Ovary (tissue), 9 donors: Measurements from ENCODE around the gene CACYBP. TPM values are rescaled to one million over a fixed set of nuclear protein-coding genes. Genes with fewer than 3 reads are reported as not detected.
A peak's percentile ranks its signal among the peaks of the same experiment; 100 is the strongest.

Experiments used
- DNase-seq, 5 donors: peaks; one replicate each; pipeline ENCODE4 v3.0.0-alpha.2; 2019 to 2020
- H3K27ac ChIP-seq, 2 donors: fragments of 200-600 bp; one replicate each; pipeline versions ENCODE4 v1.5.1 to v1.8.0; 2019 to 2022
- H3K27me3 ChIP-seq: fragments of 200-600 bp; one replicate; pipeline ENCODE4 v1.8.0; 2022
- H3K36me3 ChIP-seq: fragments of 200-600 bp; sonication (generic); one replicate; pipeline ENCODE4 v1.5.1; 2019
- H3K4me1 ChIP-seq: one replicate; pipeline ENCODE4 v1.8.1; 2013; ENCODE audit warnings: mild to moderate bottlenecking, moderate library complexity; ENCODE audit not compliant: insufficient read depth
- H3K4me3 ChIP-seq: fragments of 200-600 bp; sonication (generic); one replicate; pipeline ENCODE4 v1.5.1; 2017
- H3K9me3 ChIP-seq, 2 donors: fragments of 200-600 bp in 1 of 2; sonication (generic) in 1 of 2; one replicate each; pipeline versions ENCODE4 v1.5.1 to v1.8.1; 2013 to 2019; ENCODE audit warnings: mild to moderate bottlenecking in 1 of 2, moderate library complexity in 1 of 2
- CTCF ChIP-seq, 3 donors: fragments of 450-650 bp in 2 of 3; fragments of 200-600 bp in 1 of 3; IDR thresholded peaks; one replicate each; pipeline versions ENCODE4 v1.5.1 to v1.8.0; 2016 to 2022; ENCODE audit warnings: antibody characterized with exemption in 3 of 3, mild to moderate bottlenecking in 1 of 3
- EP300 ChIP-seq: sonication (generic); formaldehyde crosslinking; IDR thresholded peaks from one replicate; pipeline ENCODE4 v1.6.1; 2017; ENCODE audit warnings: antibody characterized with exemption
- POLR2A ChIP-seq: fragments of 450-650 bp; IDR thresholded peaks from one replicate; pipeline ENCODE4 v1.6.1; 2017; ENCODE audit warnings: antibody characterized with exemption, mild to moderate bottlenecking, moderate library complexity
- WGBS, 3 donors: extraction: QIAGEN DNeasy Blood & Tissue Kit in 1 of 3; methylation state at CpG; one replicate each; pipeline versions ENCODE4 v1.1.5 to v1.1.7; 2013 to 2017; 5-methylcytosine and 5-hydroxymethylcytosine counted together
- intact Hi-C, 4 donors: fragments of 100-400 bp; cut with DNase I; formaldehyde crosslinking; loops; one replicate each; pipeline versions ENCODE4 v1.11.0 to v1.15.1; 2022 to 2023
- polyA plus RNA-seq, 2 donors: library from polyadenylated mRNA; stranded (reverse); fragments of 200-250 nt in 1 of 2; fragments of 350-450 nt in 1 of 2; fragmentation: Illumina TruSeq in 1 of 2; extraction: RNeasy Lipid Tissue Mini Kit (QIAGEN cat#74804) in 1 of 2; gene quantifications; one replicate each; pipeline ENCODE4 v1.2.3, GENCODE V29; 2013 to 2014
- total RNA-seq, 7 donors: library from RNA; depleted of rRNA in 2 of 7; stranded (reverse); fragments of >200 nt in 2 of 7; fragmentation: NEBNext Ultra II Directional in 3 of 7; extraction: Animal tissue kit (Norgen Biotek cat#: 25700) in 3 of 7; gene quantifications; one replicate each; pipeline versions ENCODE4 v1.1.0 to v1.2.4, GENCODE V29; 2016 to 2023
- donor health status: DM: no; HTN: no; CAD: no; lungs with moderate emphysema.
- donor health status: DM: no; HTN: no; CAD: no.
- donor health status: Bipolar disorder and iron deficiency.
- donor health status: DM: yes; HTN: yes; CAD: no.
- donor health status: DM: no; HTN: no; CAD: no.
- donor health status: DM: yes; HTN: yes; CAD: no.

Gene CACYBP
- total and polyA plus RNA-seq, 9 donors, result 58.4 to 171 (median 75.0) TPM

DNA sequence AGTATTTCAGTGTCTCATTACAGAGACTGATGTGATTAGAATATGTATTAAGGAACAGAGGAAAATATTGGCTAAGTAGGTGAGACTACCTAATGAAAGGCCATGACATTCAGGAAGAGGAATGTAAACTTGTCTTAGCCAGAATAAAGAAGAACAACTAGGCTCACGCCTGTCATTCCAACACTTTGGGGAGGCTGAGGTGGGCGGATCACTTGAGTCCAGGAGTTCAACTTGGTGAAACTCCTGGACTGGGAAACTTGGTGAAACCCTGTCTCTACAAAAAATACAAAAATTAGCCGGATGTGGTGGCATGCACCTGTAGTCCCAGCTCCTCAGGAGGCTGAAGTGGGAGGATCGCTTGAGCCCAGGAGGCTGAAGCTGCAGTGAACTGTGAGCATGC is 14.8 kb upstream of the CACYBP start:
- WGBS, 3 donors, result 90 to 97% (median 94%) methylated on average over 4 of the region's 4 CpGs
- no peaks in the 10 kb centered on the region for H3K9me3 ChIP-seq
- TF ChIP-seq CTCF (IDR thresholded peaks at IDR 0.05) (no peak), POLR2A (no peak), EP300 (no peak)
- DNase-seq, result no peak
- no peak overlapping the region for H3K27ac ChIP-seq
- H3K27me3 ChIP-seq, result no peaks in the 10 kb centered on the region
- H3K36me3 ChIP-seq, result no peaks in the 10 kb centered on the region
- peaks cover 2% of the 10 kb centered on the region for H3K4me1 ChIP-seq
- intact Hi-C loops, result loop anchor here in 3 of 4 donors (5.0 to 10.0 kb wide), 2 partner anchors 210 to 218 kb away; no protein-coding TSS in a partner anchor
- no peak overlapping the region for H3K4me3 ChIP-seq

DNA sequence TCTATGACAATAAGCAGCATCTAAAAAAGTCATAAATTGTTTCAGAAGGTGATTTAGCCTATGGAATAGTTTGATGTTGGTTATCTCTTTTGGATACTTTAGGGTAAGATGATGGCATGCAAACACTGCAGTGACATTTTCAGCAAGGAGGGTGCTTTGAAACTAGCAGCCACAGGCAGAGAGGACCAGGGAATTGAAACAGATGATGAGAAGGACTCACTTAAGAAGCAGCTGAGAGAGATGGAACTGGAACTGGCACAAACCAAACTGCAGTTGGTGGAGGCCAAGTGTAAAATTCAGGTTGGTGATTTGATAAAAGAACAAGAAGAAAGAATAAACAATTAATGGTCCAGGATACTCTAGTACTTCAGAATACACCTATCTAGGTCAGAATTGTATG is 11.2 kb upstream of the CACYBP start:
- Histone ChIP-seq H3K27me3 (no peaks in the 10 kb centered on the region), H3K4me3 (no peak overlapping the region), H3K4me1 (peaks cover 2% of the 10 kb centered on the region), H3K27ac (no peak overlapping the region), H3K9me3 (no peaks in the 10 kb centered on the region), H3K36me3 (no peaks in the 10 kb centered on the region)
- DNase-seq, result no peak
- intact Hi-C loops, result loop anchor here in 2 of 4 donors (10.0 kb wide), 1 partner anchor 214 kb away; no protein-coding TSS in a partner anchor
- TF ChIP-seq CTCF (IDR thresholded peaks at IDR 0.05) (no peak), POLR2A (no peak), EP300 (no peak)

DNA sequence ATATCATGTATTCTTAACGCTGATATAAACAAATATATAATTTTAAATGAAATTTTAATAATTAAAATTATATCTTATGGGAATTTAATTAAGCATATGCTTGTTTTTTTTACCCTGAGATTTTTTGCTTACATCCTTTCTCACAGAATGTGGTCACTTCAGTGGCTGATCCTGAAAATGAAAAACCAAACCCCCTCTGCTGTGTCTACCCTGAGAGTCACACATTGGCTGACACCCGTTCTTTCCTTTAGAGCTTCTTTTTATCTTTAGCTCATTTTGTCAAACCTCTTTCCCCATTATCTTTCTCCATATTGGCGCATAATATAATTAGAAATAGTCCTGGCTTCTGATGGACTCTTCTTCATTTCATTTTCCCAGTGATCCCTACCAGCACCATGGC is 10.8 kb upstream of the CACYBP start:
- H3K27me3 ChIP-seq, result no peaks in the 10 kb centered on the region
- TF ChIP-seq CTCF (IDR thresholded peaks at IDR 0.05), result no peak
- peaks cover 2% of the 10 kb centered on the region for H3K4me1 ChIP-seq
- 92% methylated on average over 3 of the region's 3 CpGs for WGBS, 3 donors
- no peak overlapping the region for H3K27ac ChIP-seq
- no peak for DNase-seq
- intact Hi-C loops, result loop anchor here in 2 of 4 donors (10.0 kb wide), 1 partner anchor 214 kb away; no protein-coding TSS in a partner anchor
- no peaks in the 10 kb centered on the region for H3K36me3 ChIP-seq
- H3K4me3 ChIP-seq, result no peak overlapping the region
- no peaks in the 10 kb centered on the region for H3K9me3 ChIP-seq

- DNase-seq, result peak in 4 of 5 donors; percentile 34 to 61 (median 50)
- intact Hi-C loops, result loop anchor here in 2 of 4 donors (10.0 kb wide), 1 partner anchor 215 kb away; no protein-coding TSS in a partner anchor
- Histone ChIP-seq H3K4me3 (peak overlapping the region; percentile 47), H3K9me3 (no peaks in the 10 kb centered on the region), H3K27me3 (no peaks in the 10 kb centered on the region), H3K36me3 (no peaks in the 10 kb centered on the region), H3K27ac (peak overlapping the region; percentile 47 to 85), H3K4me1 (peaks cover 2% of the 10 kb centered on the region)
- 19 to 29% (median 20%) methylated on average over 5 of the region's 5 CpGs for WGBS, 3 donors
- no peak for TF ChIP-seq EP300
- no peak for TF ChIP-seq CTCF (IDR thresholded peaks at IDR 0.05)
- TF ChIP-seq POLR2A, result no peak
These were observed 10.1 kb upstream of the CACYBP start for GRCh38 chr1:174989536-174990220.
